Measurements from ENCODE around the gene SERPINB10. TPM values are rescaled to one million over a fixed set of nuclear protein-coding genes. Genes with fewer than 3 reads are reported as not detected.

Gene SERPINB10
- total RNA-seq, 1 experiment from 2014 or later, result not detected

GRCh38 chr18:63949068-63949737 is 41.4 kb downstream of the SERPINB10 start, which contains the start of gene HMSD:
Gene HMSD, plus strand, starts transcription at chr18:63949301. Its CDS starts 4,155 bp downstream, at chr18:63953456.
- H3K79me2 ChIP-seq (ENCODE audit: low read depth), result no peaks in the 10 kb centered on the region
- TF ChIP-seq EZH2 (IDR thresholded peaks at IDR 0.05; ENCODE audit: low read depth) (no peak), CTCF (conservative IDR thresholded peaks at IDR 0.05) (no peak)
- 0 out of 2 replicates have a peak within 1 kb of the TSS, but pooled peaks have one; percentile 58 for H2AFZ ChIP-seq
- H3F3A ChIP-seq (ENCODE audit: insufficient read depth, low read depth), result no peaks in the 10 kb centered on the region
- DNase-seq, result peak in 1 of 2 experiments; percentile 28
- H3K4me2 ChIP-seq, result no peak within 1 kb of the TSS
- no peak within 1 kb of the TSS for H3K27ac ChIP-seq
- H3K36me3 ChIP-seq (ENCODE audit: low read depth), result no peaks in the 10 kb centered on the region
- no peaks in the 10 kb centered on the region for H4K20me1 ChIP-seq (ENCODE audit: insufficient read depth)
- ChIA-PET POLR2A (ENCODE audit: unreplicated experiment) (no interaction called here), CTCF (no interaction called here)
- BruUV-seq (replicated peaks), result no TSS peak
- no peaks in the 10 kb centered on the region for H3K27me3 ChIP-seq (ENCODE audit: insufficient read depth, low read depth)
- no peak within 1 kb of the TSS for H3K4me3 ChIP-seq
- H3K9me3 ChIP-seq (ENCODE audit: insufficient read depth, low read depth), result no peaks in the 10 kb centered on the region
- no peaks in the 10 kb centered on the region for H3K9me2 ChIP-seq (ENCODE audit: insufficient read depth)
- intact Hi-C loops (cut with micrococcal nuclease; ENCODE audit: unreplicated experiment), result no loop called here
- H3K4me1 ChIP-seq (replicated peaks; ENCODE audit: insufficient read depth), result no peaks in the 10 kb centered on the region

DNA sequence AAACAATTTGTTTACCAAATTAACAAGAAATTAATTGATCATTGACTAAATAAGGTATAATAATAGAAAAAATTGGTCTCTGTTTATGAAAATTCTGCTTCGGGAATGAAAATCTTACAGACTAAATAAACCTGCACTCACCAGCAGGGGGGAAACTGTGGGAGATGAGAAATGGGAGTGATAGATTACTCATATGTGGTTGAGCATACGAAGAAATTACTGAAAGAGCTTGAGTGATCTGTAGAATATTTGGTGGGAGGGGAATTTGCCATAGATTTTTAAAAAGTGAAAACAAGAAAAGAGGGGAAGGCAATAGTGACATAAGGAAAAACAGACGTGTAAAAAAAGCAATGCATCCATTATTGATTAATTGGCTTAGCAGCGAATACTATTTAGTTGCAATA is 43.5 kb downstream of the SERPINB10 start:
- POLR2A ChIA-PET (ENCODE audit: unreplicated experiment), result no interaction called here
- TF ChIP-seq EZH2 (IDR thresholded peaks at IDR 0.05; ENCODE audit: low read depth) (no peak), CTCF (conservative IDR thresholded peaks at IDR 0.05) (0 out of 2 replicates have a peak, but pooled peaks have one; percentile 23)
- no TSS peak for BruUV-seq (replicated peaks)
- H4K20me1 ChIP-seq (ENCODE audit: insufficient read depth), result no peaks in the 10 kb centered on the region
- H3K36me3 ChIP-seq (ENCODE audit: low read depth), result no peaks in the 10 kb centered on the region
- no peak overlapping the region for H3K27ac ChIP-seq
- no peak for DNase-seq
- H3K9me2 ChIP-seq (ENCODE audit: insufficient read depth), result no peaks in the 10 kb centered on the region
- no peak overlapping the region for H2AFZ ChIP-seq
- H3K9me3 ChIP-seq (ENCODE audit: insufficient read depth, low read depth), result no peaks in the 10 kb centered on the region
- H3K79me2 ChIP-seq (ENCODE audit: low read depth), result no peaks in the 10 kb centered on the region
- H3K4me2 ChIP-seq, result no peak overlapping the region
- CTCF ChIA-PET, result no interaction called here
- intact Hi-C loops (cut with micrococcal nuclease; ENCODE audit: unreplicated experiment), result no loop called here
- H3K4me3 ChIP-seq, result no peak overlapping the region
- no peaks in the 10 kb centered on the region for H3K27me3 ChIP-seq (ENCODE audit: insufficient read depth, low read depth)
- H3K4me1 ChIP-seq (replicated peaks; ENCODE audit: insufficient read depth), result no peaks in the 10 kb centered on the region
- no peaks in the 10 kb centered on the region for H3F3A ChIP-seq (ENCODE audit: insufficient read depth, low read depth)

DNA sequence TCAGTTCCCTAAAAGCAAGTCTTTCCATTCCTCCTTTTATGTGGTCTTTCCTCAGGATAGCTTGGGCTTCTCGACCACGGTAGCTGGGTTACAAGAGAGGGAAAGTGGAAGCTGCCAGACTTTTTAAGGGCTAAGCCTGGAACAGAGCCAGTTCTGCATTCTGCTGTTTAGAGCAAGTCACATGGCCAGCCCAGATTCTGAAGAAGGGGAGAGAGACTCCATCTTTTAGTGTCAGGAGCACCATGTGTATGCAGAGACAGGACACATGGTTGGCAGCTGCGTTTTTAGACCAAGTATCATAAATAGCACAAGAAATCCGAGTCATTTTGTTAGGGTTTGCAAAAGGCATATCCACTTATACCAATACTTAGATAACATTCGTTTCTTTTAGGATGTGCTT is 46.1 kb downstream of the SERPINB10 start:
- TF ChIP-seq CTCF (conservative IDR thresholded peaks at IDR 0.05) (no peak), EZH2 (IDR thresholded peaks at IDR 0.05; ENCODE audit: low read depth) (no peak)
- Histone ChIP-seq H3K9me2 (ENCODE audit: insufficient read depth) (no peaks in the 10 kb centered on the region), H3K9me3 (ENCODE audit: insufficient read depth, low read depth) (no peaks in the 10 kb centered on the region), H3K4me3 (no peak overlapping the region), H2AFZ (no peak overlapping the region), H3K27ac (no peak overlapping the region), H3K36me3 (ENCODE audit: low read depth) (no peaks in the 10 kb centered on the region), H4K20me1 (ENCODE audit: insufficient read depth) (no peaks in the 10 kb centered on the region), H3K27me3 (ENCODE audit: insufficient read depth, low read depth) (no peaks in the 10 kb centered on the region), H3K79me2 (ENCODE audit: low read depth) (no peaks in the 10 kb centered on the region), H3K4me2 (no peak overlapping the region), H3F3A (ENCODE audit: insufficient read depth, low read depth) (no peaks in the 10 kb centered on the region), H3K4me1 (replicated peaks; ENCODE audit: insufficient read depth) (no peaks in the 10 kb centered on the region)
- ChIA-PET CTCF (no interaction called here), POLR2A (ENCODE audit: unreplicated experiment) (no interaction called here)
- no peak for DNase-seq
- intact Hi-C loops (cut with micrococcal nuclease; ENCODE audit: unreplicated experiment), result no loop called here
- BruUV-seq (replicated peaks), result no TSS peak
